ENCODE data around the gene TOP1. TPM values are rescaled to one million over a fixed set of nuclear protein-coding genes. Genes with fewer than 3 reads are reported as not detected.

Gene TOP1
- total and polyA plus RNA-seq, 9 of the 15 experiments (the other 6 are each of a cell fraction or from before 2014, with no cell fraction given), result 26.4 to 127 (median 39.6) TPM

- peak; percentile 87 for TF ChIP-seq ARID4B (CRISPR knock-in tag; IDR thresholded peaks at IDR 0.05)
- TF ChIP-seq IRF1 (CRISPR knock-in tag; IDR thresholded peaks at IDR 0.05; ENCODE audit: borderline replicate concordance), result no peak
- no peak; the same call in 1 of the 2 replicates for TF ChIP-seq SMAD4 (CRISPR knock-in tag; conservative IDR thresholded peaks at IDR 0.05)
- TF ChIP-seq RNF219 (CRISPR knock-in tag; IDR thresholded peaks at IDR 0.05), result no peak
- no peak for TF ChIP-seq BACH1 (tag; IDR thresholded peaks at IDR 0.05)
- peak; percentile 99 to 100 for TF ChIP-seq NRF1 (conservative IDR thresholded peaks at IDR 0.05 in 1 of 2, IDR thresholded peaks at IDR 0.05 in 1 of 2)
- TF ChIP-seq POLR2AphosphoS2 (IDR thresholded peaks at IDR 0.05; ENCODE audit: low read length), result no peak
- TF ChIP-seq ATF4 (CRISPR knock-in tag; IDR thresholded peaks at IDR 0.05), result no peak
- TF ChIP-seq XRCC3 (IDR thresholded peaks at IDR 0.05), result no peak
- TF ChIP-seq ETV6 (IDR thresholded peaks at IDR 0.05; ENCODE audit: borderline replicate concordance in 1 of 2, low read depth in 2 of 2, low read length in 1 of 2), result no peak
- no peak for TF ChIP-seq ETV6 (CRISPR knock-in tag; IDR thresholded peaks at IDR 0.05; ENCODE audit: borderline replicate concordance)
- peak; percentile 86 for TF ChIP-seq USF1 (CRISPR knock-in tag; IDR thresholded peaks at IDR 0.05)
- no peak for TF ChIP-seq MLX (CRISPR knock-in tag; conservative IDR thresholded peaks at IDR 0.05)
- peak; percentile 87 to 92 for TF ChIP-seq E2F6 (IDR thresholded peaks at IDR 0.05; ENCODE audit: borderline replicate concordance in 1 of 2, extremely low read depth in 1 of 2, insufficient read depth in 1 of 2, insufficient read length in 1 of 2, low read depth in 1 of 2, low read length in 1 of 2, poor library complexity in 1 of 2, severe bottlenecking in 1 of 2)
These were observed at the start of gene TOP1 (continued) for GRCh38 chr20:41028359-41029149.
